NCI-H146 treated with DMSO at 0.1 percent for 48 hours (cell line): Measurements from ENCODE around the gene SLC25A14.

Experiments used
- DNase-seq: peaks from one replicate; lab custom pipeline; 2025; ENCODE audit not compliant: unreplicated experiment; lab: John Stamatoyannopoulos, UW

The SLC25A14 gene

GRCh38 chrX:130378024-130378669 lies 38.4 kb downstream of the SLC25A14 start:
- DNase-seq: no peak

GRCh38 chrX:130385520-130385919 lies 45.8 kb downstream of the SLC25A14 start, which contains the start of gene GPR119:
GPR119 (minus strand) TSS chrX:130385674; CDS start chrX:130385447, 227 bp downstream.
- no peak for DNase-seq

- DNase-seq: no peak
Observed at GRCh38 chrX:130386408-130386808, 46.7 kb downstream of the SLC25A14 start.

GRCh38 chrX:130393451-130394074 lies 53.8 kb downstream of the SLC25A14 start:
- peak; percentile 4 for DNase-seq

GRCh38 chrX:130395341-130395740 lies 55.6 kb downstream of the SLC25A14 start:
- no peak for DNase-seq

GRCh38 chrX:130401415-130402207 lies 61.9 kb downstream of the SLC25A14 start, which contains the start of gene RBMX2:
RBMX2 (plus strand) TSS chrX:130401987; CDS start chrX:130402033, 46 bp downstream.
- peak; percentile 65 for DNase-seq

- no peak for DNase-seq
Observed at GRCh38 chrX:130402208-130402684, 62.5 kb downstream of the SLC25A14 start.

GRCh38 chrX:130413415-130413814 lies 73.7 kb downstream of the SLC25A14 start:
- no peak for DNase-seq

- DNase-seq: no peak
Observed at GRCh38 chrX:130414800-130415199, 75.1 kb downstream of the SLC25A14 start.

GRCh38 chrX:130415201-130415600 lies 75.5 kb downstream of the SLC25A14 start:
- DNase-seq: no peak

- no peak for DNase-seq
Observed at GRCh38 chrX:130416785-130417184, 77.1 kb downstream of the SLC25A14 start.

- no peak for DNase-seq
Observed at GRCh38 chrX:130418066-130418465, 78.3 kb downstream of the SLC25A14 start.

GRCh38 chrX:130418740-130419139 lies 79.0 kb downstream of the SLC25A14 start:
- no peak for DNase-seq

- DNase-seq: peak; percentile 3
Observed at GRCh38 chrX:130419263-130419662, 79.5 kb downstream of the SLC25A14 start.
